Astrocyte of the cerebellum (primary cell): ENCODE results near the gene RNF20.

Source experiments
- DNase-seq: peaks from one replicate; pipeline ENCODE4 v3.0.0-alpha.2; 2011; ENCODE audit warnings: low read depth
- H3K4me3 ChIP-seq: 2 replicates; pipeline ENCODE4 v1.5.1; 2011; ENCODE audit warnings: mild to moderate bottlenecking, low read depth, low read length, moderate library complexity
- in situ Hi-C: cut with HindIII; loops from 2 replicates; pipeline ENCODE4 v1.10.0; 2017; ENCODE audit warnings: low sequenced_read_pairs
- TF ChIP-seq, protein P1 (sequence below): IDR thresholded peaks from 2 replicates; pipeline ENCODE4 v1.5.1; 2012; ENCODE audit warnings: low read length, low read depth, moderate library complexity, mild to moderate bottlenecking; ENCODE audit errors: missing control alignments

RNF20 gene

DNA sequence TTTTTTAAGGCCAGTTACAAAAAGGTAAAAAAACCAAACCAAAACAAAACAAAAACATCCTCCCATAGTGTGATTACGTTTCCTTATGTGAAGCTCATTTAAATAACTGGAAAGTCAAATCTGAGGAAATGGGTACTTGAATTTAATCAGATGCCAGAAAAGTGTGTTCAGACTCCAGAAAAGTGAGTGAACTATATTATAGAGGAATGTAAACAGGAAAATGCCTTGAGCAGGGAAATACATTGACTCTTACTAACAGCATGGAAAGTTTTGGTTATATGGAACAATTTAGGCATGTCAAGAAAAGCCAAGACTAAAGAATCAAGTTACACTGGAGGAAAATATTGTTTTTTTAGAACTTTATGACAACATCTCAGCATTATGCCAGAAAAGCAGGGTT is 37.8 kb upstream of the RNF20 start:
- TF ChIP-seq, protein P1, sequence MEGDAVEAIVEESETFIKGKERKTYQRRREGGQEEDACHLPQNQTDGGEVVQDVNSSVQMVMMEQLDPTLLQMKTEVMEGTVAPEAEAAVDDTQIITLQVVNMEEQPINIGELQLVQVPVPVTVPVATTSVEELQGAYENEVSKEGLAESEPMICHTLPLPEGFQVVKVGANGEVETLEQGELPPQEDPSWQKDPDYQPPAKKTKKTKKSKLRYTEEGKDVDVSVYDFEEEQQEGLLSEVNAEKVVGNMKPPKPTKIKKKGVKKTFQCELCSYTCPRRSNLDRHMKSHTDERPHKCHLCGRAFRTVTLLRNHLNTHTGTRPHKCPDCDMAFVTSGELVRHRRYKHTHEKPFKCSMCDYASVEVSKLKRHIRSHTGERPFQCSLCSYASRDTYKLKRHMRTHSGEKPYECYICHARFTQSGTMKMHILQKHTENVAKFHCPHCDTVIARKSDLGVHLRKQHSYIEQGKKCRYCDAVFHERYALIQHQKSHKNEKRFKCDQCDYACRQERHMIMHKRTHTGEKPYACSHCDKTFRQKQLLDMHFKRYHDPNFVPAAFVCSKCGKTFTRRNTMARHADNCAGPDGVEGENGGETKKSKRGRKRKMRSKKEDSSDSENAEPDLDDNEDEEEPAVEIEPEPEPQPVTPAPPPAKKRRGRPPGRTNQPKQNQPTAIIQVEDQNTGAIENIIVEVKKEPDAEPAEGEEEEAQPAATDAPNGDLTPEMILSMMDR, result no peak
- in situ Hi-C loops, result no loop called here
- H3K4me3 ChIP-seq, result no peak overlapping the region
- DNase-seq, result no peak

DNA sequence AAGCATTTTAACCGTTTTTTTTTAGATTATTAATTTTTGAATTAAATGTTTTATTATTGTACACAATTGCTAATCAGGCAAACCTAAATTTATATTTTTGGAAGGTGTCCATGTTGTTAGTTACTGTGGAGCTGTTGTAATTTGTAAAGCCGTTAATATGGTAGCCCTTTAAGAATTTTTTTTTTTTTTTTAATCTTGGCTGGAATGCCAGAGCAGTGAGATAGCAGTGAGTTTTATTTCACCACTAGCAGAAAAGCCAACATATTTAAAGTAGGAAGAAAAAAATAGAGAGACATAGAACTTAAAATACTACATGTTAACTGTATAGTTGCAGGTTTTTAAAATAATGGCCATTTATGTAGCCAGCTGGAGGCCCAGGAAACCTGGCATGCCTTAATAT is 35.3 kb upstream of the RNF20 start:
- in situ Hi-C loops, result no loop called here
- DNase-seq, result no peak
- TF ChIP-seq, protein P1, result no peak
- H3K4me3 ChIP-seq, result no peak overlapping the region

DNA sequence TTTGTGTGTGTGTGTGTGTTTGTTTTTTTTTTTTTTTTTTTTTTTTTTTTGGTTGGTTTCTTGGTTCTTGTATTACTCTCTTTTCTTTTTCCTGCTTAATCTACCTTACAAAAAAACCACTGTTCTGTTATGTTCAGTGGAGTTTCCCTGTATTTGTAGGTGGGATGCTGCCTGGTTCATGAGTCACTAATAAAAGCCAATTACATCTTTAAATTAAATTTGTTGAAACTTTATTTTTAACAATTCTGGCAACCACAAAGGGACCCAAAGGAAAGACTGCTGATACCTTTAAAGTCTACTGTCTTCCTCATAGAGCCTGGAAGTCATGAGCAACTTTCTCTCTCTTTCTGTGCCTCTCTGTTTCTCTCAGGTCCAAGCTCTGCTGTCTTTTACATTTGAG is 29.5 kb upstream of the RNF20 start:
- TF ChIP-seq, protein P1, result no peak
- in situ Hi-C loops, result no loop called here
- DNase-seq, result no peak
- H3K4me3 ChIP-seq, result no peak overlapping the region

DNA sequence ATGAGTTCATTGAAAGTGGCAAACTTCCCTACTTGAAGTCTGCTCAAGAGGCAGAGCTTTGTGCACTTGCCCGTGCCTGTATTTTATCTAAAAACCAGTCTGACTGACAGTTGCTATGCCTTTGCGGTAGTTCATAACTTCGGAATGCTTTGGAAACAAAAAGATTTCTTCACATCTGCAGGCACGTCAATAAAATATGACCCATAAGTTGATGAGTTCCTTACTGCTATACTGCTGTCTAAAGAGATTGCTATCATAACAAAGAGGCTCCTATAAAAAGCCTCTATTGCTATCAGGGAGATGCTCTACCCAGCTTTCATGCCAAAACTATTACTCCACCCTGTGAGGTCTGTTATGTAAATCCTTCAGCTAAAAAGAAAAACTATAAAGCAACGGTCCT is 25.4 kb upstream of the RNF20 start:
- TF ChIP-seq, protein P1, result no peak
- no peak overlapping the region for H3K4me3 ChIP-seq
- DNase-seq, result no peak
- in situ Hi-C loops, result no loop called here

DNA sequence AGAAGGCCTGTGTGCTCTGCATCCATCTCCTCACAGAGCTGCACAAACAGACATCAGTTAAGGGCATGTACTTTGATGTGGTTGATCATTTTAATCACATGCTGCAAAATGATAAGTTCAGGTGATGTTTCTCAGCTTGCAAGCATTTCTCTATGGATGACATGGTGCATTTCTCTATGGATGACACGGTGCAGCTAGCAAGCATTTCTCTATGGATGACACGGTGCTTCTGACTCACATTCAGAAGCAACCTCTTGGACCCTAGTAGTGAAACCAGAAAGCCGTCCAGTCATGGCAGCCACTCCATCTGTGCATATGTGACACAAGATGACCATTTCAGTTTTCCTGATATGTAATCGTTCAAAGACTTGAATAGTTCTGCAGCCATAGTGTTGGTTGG is 24.1 kb upstream of the RNF20 start:
- TF ChIP-seq, protein P1, result no peak
- DNase-seq, result no peak
- in situ Hi-C loops, result no loop called here
- H3K4me3 ChIP-seq, result no peak overlapping the region

DNA sequence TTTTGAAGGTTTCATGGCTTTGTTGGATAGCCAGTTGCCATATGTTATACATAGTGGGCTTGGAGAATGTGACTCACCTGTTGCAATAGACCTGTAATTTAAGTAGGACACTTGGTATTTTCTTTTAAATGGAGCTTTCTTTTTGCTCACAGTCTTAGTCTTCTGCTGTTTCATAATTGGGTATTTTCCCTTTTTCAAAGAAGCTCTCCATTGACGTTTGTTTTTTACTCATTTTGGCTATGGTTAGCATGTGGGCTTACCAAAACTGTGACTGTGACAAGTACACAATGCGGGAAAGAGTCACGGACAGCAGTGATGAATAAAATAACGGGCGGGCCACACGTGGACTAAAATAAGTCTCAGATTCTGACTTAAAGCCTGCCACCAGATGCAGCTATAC is 23.2 kb upstream of the RNF20 start:
- TF ChIP-seq, protein P1, result no peak
- in situ Hi-C loops, result no loop called here
- no peak for DNase-seq
- H3K4me3 ChIP-seq, result no peak overlapping the region

DNA sequence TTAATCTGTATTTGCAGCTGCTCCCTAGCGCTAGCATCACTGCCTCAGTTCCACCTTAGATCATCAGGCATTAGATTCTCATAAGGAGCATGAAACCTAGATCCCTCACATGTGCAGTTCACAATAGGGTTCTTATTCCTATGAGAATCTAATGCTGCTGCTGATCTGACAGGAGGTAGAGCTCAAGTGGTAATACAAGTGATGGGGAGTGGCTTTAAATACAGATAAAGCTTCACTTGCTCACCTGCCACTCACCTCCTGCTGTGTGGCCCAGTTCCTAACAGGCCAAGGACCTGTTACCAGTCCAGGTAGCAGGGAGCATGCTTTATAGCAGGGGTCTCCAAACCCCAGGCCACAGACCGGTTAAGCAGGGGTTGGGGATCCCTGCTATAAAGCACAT is 22.6 kb upstream of the RNF20 start:
- no peak overlapping the region for H3K4me3 ChIP-seq
- TF ChIP-seq, protein P1, result no peak
- no peak for DNase-seq
- in situ Hi-C loops, result no loop called here
